SK-N-SH (cell line): ENCODE data around the gene MROH2A. TPM values are rescaled to one million over a fixed set of nuclear protein-coding genes. Genes with fewer than 3 reads are reported as not detected.
A peak's percentile ranks its signal among the peaks of the same experiment; 100 is the strongest.

ENCODE experiments used
- CTCF ChIA-PET: fragments of 300-600, 350-600 bp; formaldehyde crosslinking; extraction: SDS; loops from one replicate; lab custom pipeline; 2021; lab: Yijun Ruan, JAX
- POLR2A ChIA-PET: fragments of 350-600 bp; sonication (Branson Sonifier 250); formaldehyde crosslinking; extraction: SDS; loops from one replicate; lab custom pipeline; 2020; ENCODE audit warnings: antibody characterized with exemption, inconsistent platforms; lab: Yijun Ruan, JAX
- DNase-seq: peaks from one replicate; pipeline ENCODE4 v3.0.0; 2012
- H2AFZ ChIP-seq: fragments of 200-600 bp; sonication (generic); 2 replicates; pipeline ENCODE4 v1.8.1; 2016; ENCODE audit warnings: antibody characterized with exemption, mild to moderate bottlenecking, low read depth
- H3F3A ChIP-seq: fragments of 200-600 bp; sonication (generic); replicated peaks from 2 replicates; pipeline ENCODE3; 2016; ENCODE audit warnings: antibody characterized with exemption, mild to moderate bottlenecking; ENCODE audit not compliant: insufficient read depth
- H3K27ac ChIP-seq, 2 experiments: fragments of 200-500 bp in 1 of 2; fragments of 200-600 bp in 1 of 2; sonication (Bioruptor generic) in 1 of 2; sonication (generic), shearing (Covaris generic) in 1 of 2; 2 replicates each; pipeline versions ENCODE4 v1.5.1 to v1.6.1; 2014 to 2016; ENCODE audit warnings: low read depth in 2 of 2, inconsistent platforms in 1 of 2, low read length in 1 of 2, mild to moderate bottlenecking in 1 of 2, mixed read lengths in 1 of 2
- H3K27me3 ChIP-seq: fragments of 200-600 bp; sonication (generic), shearing (Covaris generic); 2 replicates; pipeline ENCODE4 v1.6.1; 2016; ENCODE audit warnings: mixed run types; ENCODE audit not compliant: insufficient read depth
- H3K36me3 ChIP-seq, 2 experiments: fragments of 200-500 bp in 1 of 2; fragments of 200-600 bp in 1 of 2; sonication (Bioruptor generic) in 1 of 2; sonication (generic) in 1 of 2; replicated peaks in 1 of 2; 2 replicates each; pipeline versions ENCODE3 to v1.5.1; 2014 to 2016; ENCODE audit warnings: low read length in 1 of 2, mild to moderate bottlenecking in 1 of 2; ENCODE audit not compliant: insufficient read depth in 2 of 2, control insufficient read depth in 1 of 2
- H3K4me1 ChIP-seq, 2 experiments: fragments of 200-500 bp in 1 of 2; fragments of 200-600 bp in 1 of 2; sonication (Bioruptor generic) in 1 of 2; sonication (generic), shearing (Covaris generic) in 1 of 2; 2 replicates each; pipeline versions ENCODE4 v1.5.1 to v1.6.1; 2014 to 2016; ENCODE audit warnings: low read depth in 1 of 2, low read length in 1 of 2, mixed run types in 1 of 2; ENCODE audit not compliant: insufficient read depth in 2 of 2, control insufficient read depth in 1 of 2
- H3K4me2 ChIP-seq: fragments of 200-600 bp; sonication (generic), shearing (Covaris generic); 2 replicates; pipeline ENCODE4 v1.6.1; 2017; ENCODE audit warnings: mixed run types
- H3K4me3 ChIP-seq, 2 experiments: fragments of 200-500 bp in 1 of 2; fragments of 200-600 bp in 1 of 2; sonication (Bioruptor generic) in 1 of 2; sonication (generic), shearing (Covaris generic) in 1 of 2; 2 replicates each; pipeline versions ENCODE4 v1.5.1 to v1.8.1; 2014 to 2016; ENCODE audit warnings: low read depth in 2 of 2, inconsistent platforms in 1 of 2, low read length in 1 of 2, mild to moderate bottlenecking in 1 of 2, mixed read lengths in 1 of 2, moderate library complexity in 1 of 2
- H3K79me2 ChIP-seq: fragments of 200-600 bp; sonication (generic); 2 replicates; pipeline ENCODE4 v1.8.1; 2017; ENCODE audit warnings: mild to moderate bottlenecking; ENCODE audit not compliant: insufficient read depth
- H3K9ac ChIP-seq: fragments of 200-600 bp; sonication (generic); 2 replicates; pipeline ENCODE4 v1.6.1; 2017; ENCODE audit warnings: mixed run types
- H3K9me2 ChIP-seq: fragments of 200-600 bp; sonication (generic); 2 replicates; pipeline ENCODE4 v1.6.1; 2017; ENCODE audit warnings: mixed run types
- H3K9me3 ChIP-seq: fragments of 200-600 bp; sonication (generic); 2 replicates; pipeline ENCODE4 v1.6.1; 2017; ENCODE audit warnings: mixed run types, mild to moderate bottlenecking, moderate library complexity
- H4K20me1 ChIP-seq: fragments of 200-600 bp; sonication (generic); 2 replicates; pipeline ENCODE4 v1.6.1; 2017; ENCODE audit warnings: mild to moderate bottlenecking, mixed run types; ENCODE audit not compliant: insufficient read depth
- CHD2 ChIP-seq: fragments of 150-350 bp; IDR thresholded peaks from 2 replicates; pipeline ENCODE4 v1.6.1; 2018; ENCODE audit warnings: low read length; ENCODE audit not compliant: partially characterized antibody
- FOSL2 ChIP-seq: IDR thresholded peaks from 2 replicates; pipeline ENCODE4 v1.4.0; 2012; ENCODE audit warnings: low read depth, mild to moderate bottlenecking, moderate library complexity, borderline replicate concordance
- FOXJ3 ChIP-seq: sonication (generic); formaldehyde crosslinking; IDR thresholded peaks from 2 replicates; pipeline ENCODE4 v1.5.1; 2020; ENCODE audit warnings: mild to moderate bottlenecking, missing genetic modification reagents
- GABPA ChIP-seq: IDR thresholded peaks from 2 replicates; pipeline ENCODE4 v1.4.0; 2012; ENCODE audit warnings: low read depth, mild to moderate bottlenecking
- IRF3 ChIP-seq: fragments of 150-350 bp; IDR thresholded peaks from 2 replicates; pipeline ENCODE4 v1.6.1; 2016; ENCODE audit warnings: mild to moderate bottlenecking, low read depth, low read length
- JUND ChIP-seq: IDR thresholded peaks from 2 replicates; pipeline ENCODE4 v1.4.0; 2012
- MEF2A ChIP-seq: IDR thresholded peaks from 2 replicates; pipeline ENCODE4 v1.4.0; 2012; ENCODE audit warnings: low read depth, borderline replicate concordance
- NFIC ChIP-seq: IDR thresholded peaks from 2 replicates; pipeline ENCODE4 v1.4.0; 2012; ENCODE audit warnings: borderline replicate concordance
- RAD21 ChIP-seq: IDR thresholded peaks from 2 replicates; pipeline ENCODE4 v1.6.1; 2012; ENCODE audit warnings: mild to moderate bottlenecking, low read length
- RFX5 ChIP-seq: IDR thresholded peaks from 2 replicates; pipeline ENCODE4 v1.6.1; 2012; ENCODE audit warnings: mild to moderate bottlenecking, improper control_type of control experiment, low read length
- SMC3 ChIP-seq: IDR thresholded peaks from 2 replicates; pipeline ENCODE4 v1.6.1; 2012; ENCODE audit warnings: low read depth, low read length, improper control_type of control experiment
- TAF1 ChIP-seq: IDR thresholded peaks from 2 replicates; pipeline ENCODE4 v1.6.1; 2012; ENCODE audit warnings: low read depth, mild to moderate bottlenecking, low read length, moderate library complexity, borderline replicate concordance
- TCF12 ChIP-seq: IDR thresholded peaks from 2 replicates; pipeline ENCODE4 v1.4.0; 2012
- TEAD4 ChIP-seq: IDR thresholded peaks from 2 replicates; pipeline ENCODE4 v1.4.0; 2012; ENCODE audit warnings: mild to moderate bottlenecking, borderline replicate concordance; ENCODE audit not compliant: insufficient read depth
- ZBTB33 ChIP-seq: IDR thresholded peaks from 2 replicates; pipeline ENCODE4 v1.4.0; 2012; ENCODE audit warnings: low read depth, borderline replicate concordance
- WGBS: methylation state at CpG from one replicate; pipeline ENCODE4 v1.1.6; 2017; ENCODE audit warnings: low lambda C conversion rate; 5-methylcytosine and 5-hydroxymethylcytosine counted together
- polyA plus RNA-seq, 3 experiments: library from polyadenylated mRNA; depleted of rRNA; stranded (reverse); fragments of >200 nt; gene quantifications; 2 replicates each; pipeline ENCODE4 v1.2.3, GENCODE V29; 2012
- TF ChIP-seq, protein P1 (sequence below): IDR thresholded peaks from 2 replicates; pipeline ENCODE4 v1.4.0; 2012; ENCODE audit warnings: low read depth
- TF ChIP-seq, protein P2 (sequence below): IDR thresholded peaks from 2 replicates; pipeline ENCODE4 v1.6.1; 2012; ENCODE audit warnings: mild to moderate bottlenecking, low read depth, low read length, moderate library complexity

MROH2A gene
- polyA plus RNA-seq, 1 of the 3 experiments (the other 2 are of a cell fraction), result 0.02 TPM

DNA sequence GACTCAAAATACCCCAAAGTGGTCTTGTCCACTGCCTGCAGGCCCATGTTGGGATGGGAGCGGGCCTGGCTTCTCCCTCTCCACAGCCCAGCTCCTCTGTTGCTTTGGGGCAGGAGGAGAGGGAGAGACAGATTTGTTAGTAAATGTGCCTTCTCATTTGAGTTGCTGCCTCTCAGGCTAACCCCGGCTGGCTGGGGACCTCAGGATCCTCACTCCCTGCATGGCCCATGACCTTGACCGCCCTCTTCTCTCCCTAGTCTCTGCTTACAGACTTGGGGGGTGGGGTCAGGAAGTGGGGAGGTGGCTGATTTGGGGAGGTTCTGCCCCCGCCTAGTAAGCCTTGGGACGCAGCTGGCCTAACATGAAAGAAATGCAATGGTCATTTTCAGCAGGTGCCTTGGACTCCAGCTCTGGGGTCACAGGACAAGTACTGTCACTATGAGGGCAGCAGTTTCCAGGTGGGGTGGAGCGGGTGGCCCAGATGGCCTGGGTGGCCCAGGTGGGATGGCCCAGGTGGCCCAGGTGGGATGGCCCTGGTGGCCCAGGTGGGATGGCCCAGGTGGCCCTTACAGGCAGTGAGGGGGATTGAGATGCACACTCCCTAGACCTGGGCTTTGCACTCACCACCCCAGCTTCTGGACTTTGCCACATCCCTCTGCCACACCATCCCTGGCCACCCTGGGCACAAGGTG lies 52.1 kb downstream of the MROH2A start:
- ChIA-PET CTCF (no interaction called here), POLR2A (no interaction called here)
- Histone ChIP-seq H3K4me1 (peaks cover 0 to 5% of the 10 kb centered on the region in 2 experiments; a peak in 1 of 4 replicates), H3K4me2 (no peak overlapping the region), H3K79me2 (no peaks in the 10 kb centered on the region), H3K36me3 (peaks cover 3 to 7% of the 10 kb centered on the region in 2 experiments), H3K27ac (no peak overlapping the region), H3K9me2 (no peaks in the 10 kb centered on the region), H4K20me1 (no peaks in the 10 kb centered on the region; the same call in 1 of the 2 replicates), H3K9me3 (no peaks in the 10 kb centered on the region), H3F3A (no peaks in the 10 kb centered on the region), H3K4me3 (no peak overlapping the region), H2AFZ (no peak overlapping the region), H3K9ac (no peak overlapping the region), H3K27me3 (no peaks in the 10 kb centered on the region)
- DNase-seq, result no peak
- WGBS, result 100% methylated on average over 5 of the region's 6 CpGs
- TF ChIP-seq FOSL2 (no peak), NFIC (no peak), FOXJ3 (no peak), ZBTB33 (no peak), JUND (no peak), RAD21 (no peak), TEAD4 (no peak), IRF3 (no peak), CHD2 (no peak), SMC3 (no peak), TCF12 (no peak)
- TF ChIP-seq, protein P1, sequence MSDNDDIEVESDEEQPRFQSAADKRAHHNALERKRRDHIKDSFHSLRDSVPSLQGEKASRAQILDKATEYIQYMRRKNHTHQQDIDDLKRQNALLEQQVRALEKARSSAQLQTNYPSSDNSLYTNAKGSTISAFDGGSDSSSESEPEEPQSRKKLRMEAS, result no peak

DNA sequence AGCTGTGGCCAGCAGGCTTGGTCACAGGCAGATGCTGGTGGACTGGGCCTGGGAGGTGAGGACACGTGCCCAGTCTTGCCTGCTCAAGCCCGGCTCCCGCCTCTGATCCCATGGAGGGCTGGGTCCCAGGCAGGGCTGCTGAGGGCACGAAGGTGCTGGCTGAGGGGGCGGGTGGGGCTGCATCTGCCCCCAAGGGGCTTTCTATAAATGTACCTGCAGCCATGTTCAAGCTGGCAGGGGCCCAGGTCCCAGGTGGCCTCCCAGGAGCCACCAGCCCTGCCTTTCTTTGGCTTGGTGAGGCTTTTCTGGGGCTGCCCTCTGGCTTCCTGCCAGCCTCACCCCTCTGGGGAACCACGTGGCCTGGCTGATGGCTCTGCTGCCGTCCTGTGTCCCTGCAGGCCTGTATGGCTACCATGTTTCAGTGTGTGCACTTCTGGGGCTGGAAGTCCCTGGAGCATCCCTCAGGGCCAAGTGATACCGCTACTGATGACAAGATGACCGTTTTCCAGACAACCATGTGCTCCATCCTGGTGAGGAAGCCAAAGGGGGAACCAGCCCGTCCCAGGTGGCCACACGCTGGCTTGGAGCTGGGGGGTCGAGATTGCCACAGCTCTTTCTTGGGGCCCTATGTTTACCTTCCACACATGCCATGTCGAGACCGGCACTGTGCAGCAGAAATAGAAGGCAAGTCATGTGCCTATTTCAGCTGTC lies 53.0 kb downstream of the MROH2A start:
- Histone ChIP-seq H3K79me2 (peaks cover 7% of the 10 kb centered on the region; the same call in 1 of the 2 replicates), H3K27ac (no peak overlapping the region; a peak in 1 of 4 replicates), H3F3A (no peaks in the 10 kb centered on the region), H4K20me1 (no peaks in the 10 kb centered on the region; the same call in 1 of the 2 replicates), H3K9me2 (no peaks in the 10 kb centered on the region), H3K4me1 (peaks cover 0 to 5% of the 10 kb centered on the region in 2 experiments; a peak in 1 of 4 replicates), H3K4me2 (no peak overlapping the region), H2AFZ (no peak overlapping the region), H3K36me3 (peaks cover 13 to 15% of the 10 kb centered on the region in 2 experiments), H3K4me3 (no peak overlapping the region), H3K9me3 (no peaks in the 10 kb centered on the region)
- ChIA-PET CTCF (interaction anchor here (1.0 kb wide), 1 partner anchor 382 kb away, joined by 4 read pairs; no protein-coding TSS in a partner anchor), POLR2A (no interaction called here)
- 89% methylated on average over 5 of the region's 14 CpGs for WGBS
- DNase-seq, result peak; percentile 52
- TF ChIP-seq MEF2A, result no peak
- no peak for TF ChIP-seq ZBTB33
- no peak for TF ChIP-seq SMC3
- TF ChIP-seq RFX5, result no peak
- no peak for TF ChIP-seq TAF1
- TF ChIP-seq TEAD4, result no peak
- no peak for TF ChIP-seq GABPA
- TF ChIP-seq, protein P2, sequence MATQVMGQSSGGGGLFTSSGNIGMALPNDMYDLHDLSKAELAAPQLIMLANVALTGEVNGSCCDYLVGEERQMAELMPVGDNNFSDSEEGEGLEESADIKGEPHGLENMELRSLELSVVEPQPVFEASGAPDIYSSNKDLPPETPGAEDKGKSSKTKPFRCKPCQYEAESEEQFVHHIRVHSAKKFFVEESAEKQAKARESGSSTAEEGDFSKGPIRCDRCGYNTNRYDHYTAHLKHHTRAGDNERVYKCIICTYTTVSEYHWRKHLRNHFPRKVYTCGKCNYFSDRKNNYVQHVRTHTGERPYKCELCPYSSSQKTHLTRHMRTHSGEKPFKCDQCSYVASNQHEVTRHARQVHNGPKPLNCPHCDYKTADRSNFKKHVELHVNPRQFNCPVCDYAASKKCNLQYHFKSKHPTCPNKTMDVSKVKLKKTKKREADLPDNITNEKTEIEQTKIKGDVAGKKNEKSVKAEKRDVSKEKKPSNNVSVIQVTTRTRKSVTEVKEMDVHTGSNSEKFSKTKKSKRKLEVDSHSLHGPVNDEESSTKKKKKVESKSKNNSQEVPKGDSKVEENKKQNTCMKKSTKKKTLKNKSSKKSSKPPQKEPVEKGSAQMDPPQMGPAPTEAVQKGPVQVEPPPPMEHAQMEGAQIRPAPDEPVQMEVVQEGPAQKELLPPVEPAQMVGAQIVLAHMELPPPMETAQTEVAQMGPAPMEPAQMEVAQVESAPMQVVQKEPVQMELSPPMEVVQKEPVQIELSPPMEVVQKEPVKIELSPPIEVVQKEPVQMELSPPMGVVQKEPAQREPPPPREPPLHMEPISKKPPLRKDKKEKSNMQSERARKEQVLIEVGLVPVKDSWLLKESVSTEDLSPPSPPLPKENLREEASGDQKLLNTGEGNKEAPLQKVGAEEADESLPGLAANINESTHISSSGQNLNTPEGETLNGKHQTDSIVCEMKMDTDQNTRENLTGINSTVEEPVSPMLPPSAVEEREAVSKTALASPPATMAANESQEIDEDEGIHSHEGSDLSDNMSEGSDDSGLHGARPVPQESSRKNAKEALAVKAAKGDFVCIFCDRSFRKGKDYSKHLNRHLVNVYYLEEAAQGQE, result no peak
- TF ChIP-seq, all 33 proteins: peak for 0
- no peaks in the 10 kb centered on the region for H3K27me3 ChIP-seq
- no peak overlapping the region for H3K9ac ChIP-seq
